IgD-negative memory B cell (primary cell): ENCODE data around the gene NACA. TPM values are rescaled to one million over a fixed set of nuclear protein-coding genes. Genes with fewer than 3 reads are reported as not detected.
"Not testable (repeated sequence)": the region's sequence is repeated elsewhere in the genome, so short reads cannot be mapped to it uniquely, and the experiment has no call there.

Experiments used
- H3K27ac Mint-ChIP-seq, 3 donors: one replicate each; pipeline ENCODE4 v1.8.0; 2020 to 2022; ENCODE audit warnings: mild to moderate bottlenecking in 3 of 3, mixed read lengths in 3 of 3, moderate library complexity in 1 of 3
- H3K27me3 Mint-ChIP-seq: one replicate; pipeline ENCODE4 v1.8.0; 2021; ENCODE audit warnings: mixed read lengths
- H3K36me3 Mint-ChIP-seq: one replicate; pipeline ENCODE4 v1.8.0; 2020; ENCODE audit warnings: mild to moderate bottlenecking, mixed read lengths
- H3K4me1 Mint-ChIP-seq, 3 donors: one replicate each; pipeline ENCODE4 v1.8.0; 2020 to 2022; ENCODE audit warnings: mixed read lengths in 3 of 3, mild to moderate bottlenecking in 1 of 3
- H3K4me3 Mint-ChIP-seq, 4 donors: one replicate each; pipeline ENCODE4 v1.8.0; 2020 to 2022; ENCODE audit warnings: mild to moderate bottlenecking in 4 of 4, mixed read lengths in 4 of 4, moderate library complexity in 3 of 4
- H3K9me3 Mint-ChIP-seq, 3 donors: one replicate each; pipeline ENCODE4 v1.8.0; 2020 to 2021; ENCODE audit warnings: mixed read lengths in 3 of 3, mild to moderate bottlenecking in 1 of 3
- polyA plus RNA-seq: library from polyadenylated mRNA; unstranded; fragments of 300-500 nt; fragmentation: Illumina TruSeq; gene quantifications from one replicate; pipeline ENCODE4 v1.2.3, GENCODE V29; 2021

NACA gene
- polyA plus RNA-seq, 1 donor from 2014 or later = 1,127 TPM

- Mint-ChIP-seq H3K4me3 (peak overlapping the region in 3 of 4 donors; percentile 44 to 76 (median 63)), H3K27ac (peak overlapping the region; percentile 50 to 91 (median 79)), H3K9me3 (no peaks in the 10 kb centered on the region), H3K36me3 (peaks cover 10% of the 10 kb centered on the region), H3K4me1 (peaks cover 54 to 61% (median 57%) of the 10 kb centered on the region in 3 donors), H3K27me3 (no peaks in the 10 kb centered on the region)
These were observed 6.0 kb downstream of the NACA start for GRCh38 chr12:56719056-56719455.

- Mint-ChIP-seq H3K4me3 (peak overlapping the region in 3 of 4 donors; percentile 63 to 85 (median 76)), H3K4me1 (peaks cover 51 to 57% (median 55%) of the 10 kb centered on the region in 3 donors), H3K36me3 (peaks cover 10% of the 10 kb centered on the region), H3K27ac (peak overlapping the region; percentile 50 to 91 (median 79)), H3K9me3 (no peaks in the 10 kb centered on the region), H3K27me3 (no peaks in the 10 kb centered on the region)
These were observed 6.5 kb downstream of the NACA start for GRCh38 chr12:56718636-56719035.

GRCh38 chr12:56718149-56718548 is 7.0 kb downstream of the NACA start:
- no peak overlapping the region for H3K4me3 Mint-ChIP-seq
- H3K27me3 Mint-ChIP-seq = no peaks in the 10 kb centered on the region
- H3K27ac Mint-ChIP-seq = no peak overlapping the region
- no peaks in the 10 kb centered on the region for H3K9me3 Mint-ChIP-seq
- H3K4me1 Mint-ChIP-seq = peaks cover 46 to 53% (median 52%) of the 10 kb centered on the region in 3 donors
- H3K36me3 Mint-ChIP-seq = peaks cover 10% of the 10 kb centered on the region

GRCh38 chr12:56716933-56717880 is 7.9 kb downstream of the NACA start:
- H3K4me3 Mint-ChIP-seq = peak overlapping the region in 1 of 4 donors; percentile 14
- H3K9me3 Mint-ChIP-seq = no peaks in the 10 kb centered on the region
- peaks cover 15% of the 10 kb centered on the region for H3K36me3 Mint-ChIP-seq
- H3K27ac Mint-ChIP-seq = peak overlapping the region; percentile 31 to 93 (median 46)
- H3K4me1 Mint-ChIP-seq = peaks cover 39 to 48% (median 44%) of the 10 kb centered on the region in 3 donors
- no peaks in the 10 kb centered on the region for H3K27me3 Mint-ChIP-seq

GRCh38 chr12:56716458-56716857 is 8.6 kb downstream of the NACA start:
- no peaks in the 10 kb centered on the region for H3K27me3 Mint-ChIP-seq
- peak overlapping the region; percentile 6 to 93 (median 31) for H3K27ac Mint-ChIP-seq
- H3K9me3 Mint-ChIP-seq = no peaks in the 10 kb centered on the region
- peak overlapping the region in 1 of 4 donors; percentile 32 for H3K4me3 Mint-ChIP-seq
- peaks cover 35 to 40% (median 37%) of the 10 kb centered on the region in 3 donors for H3K4me1 Mint-ChIP-seq
- peaks cover 14% of the 10 kb centered on the region for H3K36me3 Mint-ChIP-seq

- Mint-ChIP-seq H3K36me3 (peaks cover 14% of the 10 kb centered on the region), H3K27me3 (no peaks in the 10 kb centered on the region), H3K4me1 (peaks cover 32 to 34% (median 32%) of the 10 kb centered on the region in 3 donors), H3K4me3 (peak overlapping the region in 1 of 4 donors; percentile 33), H3K9me3 (no peaks in the 10 kb centered on the region), H3K27ac (peak overlapping the region; percentile 31 to 83 (median 69))
These were observed 9.3 kb downstream of the NACA start for GRCh38 chr12:56715798-56716197.

- Mint-ChIP-seq H3K9me3 (no peaks in the 10 kb centered on the region), H3K27ac (no peak overlapping the region), H3K4me1 (peaks cover 19 to 21% (median 19%) of the 10 kb centered on the region in 3 donors), H3K27me3 (no peaks in the 10 kb centered on the region), H3K4me3 (no peak overlapping the region), H3K36me3 (peaks cover 10% of the 10 kb centered on the region)
These were observed 10.6 kb downstream of the NACA start for GRCh38 chr12:56714431-56714929.

- Mint-ChIP-seq H3K4me1 (peaks cover 10 to 11% (median 10%) of the 10 kb centered on the region in 3 donors), H3K36me3 (peaks cover 10% of the 10 kb centered on the region), H3K4me3 (peak overlapping the region in 1 of 4 donors; percentile 45), H3K27ac (peak overlapping the region in 1 of 3 donors; percentile 64), H3K9me3 (no peaks in the 10 kb centered on the region), H3K27me3 (no peaks in the 10 kb centered on the region)
These were observed 11.8 kb downstream of the NACA start for GRCh38 chr12:56713345-56713744.

- Mint-ChIP-seq H3K36me3 (peaks cover 6% of the 10 kb centered on the region), H3K4me1 (peaks cover 0 to 2% (median 1%) of the 10 kb centered on the region in 3 donors), H3K27ac (no peak overlapping the region), H3K27me3 (no peaks in the 10 kb centered on the region), H3K9me3 (no peaks in the 10 kb centered on the region), H3K4me3 (no peak overlapping the region)
These were observed 15.2 kb downstream of the NACA start for GRCh38 chr12:56709759-56710376.

GRCh38 chr12:56704522-56704921 is 20.6 kb downstream of the NACA start:
- not testable (repeated sequence) for H3K4me1 Mint-ChIP-seq, H3K27me3 Mint-ChIP-seq, H3K4me3 Mint-ChIP-seq, H3K9me3 Mint-ChIP-seq, H3K27ac Mint-ChIP-seq, H3K36me3 Mint-ChIP-seq

- Mint-ChIP-seq H3K4me1 (peaks cover 4 to 7% (median 5%) of the 10 kb centered on the region in 3 donors), H3K27me3 (no peaks in the 10 kb centered on the region), H3K4me3 (peak overlapping the region in 1 of 4 donors; percentile 60), H3K27ac (no peak overlapping the region), H3K9me3 (no peaks in the 10 kb centered on the region), H3K36me3 (no peaks in the 10 kb centered on the region)
These were observed 26.0 kb downstream of the NACA start for GRCh38 chr12:56699020-56699661.

GRCh38 chr12:56695327-56696101 is 29.6 kb downstream of the NACA start:
- Mint-ChIP-seq H3K27ac (peak overlapping the region in 2 of 3 donors; percentile 48 to 56), H3K36me3 (no peaks in the 10 kb centered on the region), H3K4me1 (peaks cover under 1 to 2% (median under 1%) of the 10 kb centered on the region in 3 donors), H3K4me3 (peak overlapping the region in 1 of 4 donors; percentile 52), H3K27me3 (no peaks in the 10 kb centered on the region), H3K9me3 (no peaks in the 10 kb centered on the region)

- no peaks in the 10 kb centered on the region for H3K9me3 Mint-ChIP-seq
- peaks cover 0 to under 1% (median 0%) of the 10 kb centered on the region in 3 donors for H3K4me1 Mint-ChIP-seq
- H3K4me3 Mint-ChIP-seq = peak overlapping the region in 1 of 4 donors; percentile 53
- H3K36me3 Mint-ChIP-seq = no peaks in the 10 kb centered on the region
- H3K27ac Mint-ChIP-seq = no peak overlapping the region
- no peaks in the 10 kb centered on the region for H3K27me3 Mint-ChIP-seq
These were observed 30.9 kb downstream of the NACA start for GRCh38 chr12:56694161-56694560.

- no peaks in the 10 kb centered on the region for H3K27me3 Mint-ChIP-seq
- H3K4me3 Mint-ChIP-seq = peak overlapping the region; percentile 97 to 99 (median 99)
- peaks cover 21 to 22% (median 22%) of the 10 kb centered on the region in 3 donors for H3K4me1 Mint-ChIP-seq
- peak overlapping the region; percentile 99 to 100 (median 99) for H3K27ac Mint-ChIP-seq
- no peaks in the 10 kb centered on the region for H3K9me3 Mint-ChIP-seq
- no peaks in the 10 kb centered on the region for H3K36me3 Mint-ChIP-seq
These were observed 36.3 kb downstream of the NACA start for GRCh38 chr12:56688846-56689109.
